SK-N-SH (cell line): ENCODE measurements around the gene RCHY1. TPM values are rescaled to one million over a fixed set of nuclear protein-coding genes. Genes with fewer than 3 reads are reported as not detected.

Experiments
- CTCF ChIA-PET: fragments of 300-600, 350-600 bp; formaldehyde crosslinking; extraction: SDS; loops from one replicate; lab custom pipeline; 2021; lab: Yijun Ruan, JAX
- POLR2A ChIA-PET: fragments of 350-600 bp; sonication (Branson Sonifier 250); formaldehyde crosslinking; extraction: SDS; loops from one replicate; lab custom pipeline; 2020; ENCODE audit warnings: antibody characterized with exemption, inconsistent platforms; lab: Yijun Ruan, JAX
- DNase-seq: peaks from one replicate; pipeline ENCODE4 v3.0.0; 2012
- H2AFZ ChIP-seq: fragments of 200-600 bp; sonication (generic); 2 replicates; pipeline ENCODE4 v1.8.1; 2016; ENCODE audit warnings: antibody characterized with exemption, mild to moderate bottlenecking, low read depth
- H3F3A ChIP-seq: fragments of 200-600 bp; sonication (generic); replicated peaks from 2 replicates; pipeline ENCODE3; 2016; ENCODE audit warnings: antibody characterized with exemption, mild to moderate bottlenecking; ENCODE audit not compliant: insufficient read depth
- H3K27ac ChIP-seq, 2 experiments: fragments of 200-500 bp in 1 of 2; fragments of 200-600 bp in 1 of 2; sonication (Bioruptor generic) in 1 of 2; sonication (generic), shearing (Covaris generic) in 1 of 2; 2 replicates each; pipeline versions ENCODE4 v1.5.1 to v1.6.1; 2014 to 2016; ENCODE audit warnings: low read depth in 2 of 2, inconsistent platforms in 1 of 2, low read length in 1 of 2, mild to moderate bottlenecking in 1 of 2, mixed read lengths in 1 of 2
- H3K27me3 ChIP-seq: fragments of 200-600 bp; sonication (generic), shearing (Covaris generic); 2 replicates; pipeline ENCODE4 v1.6.1; 2016; ENCODE audit warnings: mixed run types; ENCODE audit not compliant: insufficient read depth
- H3K36me3 ChIP-seq, 2 experiments: fragments of 200-500 bp in 1 of 2; fragments of 200-600 bp in 1 of 2; sonication (Bioruptor generic) in 1 of 2; sonication (generic) in 1 of 2; replicated peaks in 1 of 2; 2 replicates each; pipeline versions ENCODE3 to v1.5.1; 2014 to 2016; ENCODE audit warnings: low read length in 1 of 2, mild to moderate bottlenecking in 1 of 2; ENCODE audit not compliant: insufficient read depth in 2 of 2, control insufficient read depth in 1 of 2
- H3K4me1 ChIP-seq, 2 experiments: fragments of 200-500 bp in 1 of 2; fragments of 200-600 bp in 1 of 2; sonication (Bioruptor generic) in 1 of 2; sonication (generic), shearing (Covaris generic) in 1 of 2; 2 replicates each; pipeline versions ENCODE4 v1.5.1 to v1.6.1; 2014 to 2016; ENCODE audit warnings: low read depth in 1 of 2, low read length in 1 of 2, mixed run types in 1 of 2; ENCODE audit not compliant: insufficient read depth in 2 of 2, control insufficient read depth in 1 of 2
- H3K4me2 ChIP-seq: fragments of 200-600 bp; sonication (generic), shearing (Covaris generic); 2 replicates; pipeline ENCODE4 v1.6.1; 2017; ENCODE audit warnings: mixed run types
- H3K4me3 ChIP-seq, 2 experiments: fragments of 200-500 bp in 1 of 2; fragments of 200-600 bp in 1 of 2; sonication (Bioruptor generic) in 1 of 2; sonication (generic), shearing (Covaris generic) in 1 of 2; 2 replicates each; pipeline versions ENCODE4 v1.5.1 to v1.8.1; 2014 to 2016; ENCODE audit warnings: low read depth in 2 of 2, inconsistent platforms in 1 of 2, low read length in 1 of 2, mild to moderate bottlenecking in 1 of 2, mixed read lengths in 1 of 2, moderate library complexity in 1 of 2
- H3K79me2 ChIP-seq: fragments of 200-600 bp; sonication (generic); 2 replicates; pipeline ENCODE4 v1.8.1; 2017; ENCODE audit warnings: mild to moderate bottlenecking; ENCODE audit not compliant: insufficient read depth
- H3K9ac ChIP-seq: fragments of 200-600 bp; sonication (generic); 2 replicates; pipeline ENCODE4 v1.6.1; 2017; ENCODE audit warnings: mixed run types
- H3K9me2 ChIP-seq: fragments of 200-600 bp; sonication (generic); 2 replicates; pipeline ENCODE4 v1.6.1; 2017; ENCODE audit warnings: mixed run types
- H3K9me3 ChIP-seq: fragments of 200-600 bp; sonication (generic); 2 replicates; pipeline ENCODE4 v1.6.1; 2017; ENCODE audit warnings: mixed run types, mild to moderate bottlenecking, moderate library complexity
- H4K20me1 ChIP-seq: fragments of 200-600 bp; sonication (generic); 2 replicates; pipeline ENCODE4 v1.6.1; 2017; ENCODE audit warnings: mild to moderate bottlenecking, mixed run types; ENCODE audit not compliant: insufficient read depth
- EP300 ChIP-seq, 2 experiments: IDR thresholded peaks; 2 replicates each; pipeline versions ENCODE4 v1.4.0 to v1.6.1; 2012; ENCODE audit warnings: borderline replicate concordance in 1 of 2, low read depth in 1 of 2, low read length in 1 of 2
- FOSL2 ChIP-seq: IDR thresholded peaks from 2 replicates; pipeline ENCODE4 v1.4.0; 2012; ENCODE audit warnings: low read depth, mild to moderate bottlenecking, moderate library complexity, borderline replicate concordance
- IRF3 ChIP-seq: fragments of 150-350 bp; IDR thresholded peaks from 2 replicates; pipeline ENCODE4 v1.6.1; 2016; ENCODE audit warnings: mild to moderate bottlenecking, low read depth, low read length
- NFIC ChIP-seq: IDR thresholded peaks from 2 replicates; pipeline ENCODE4 v1.4.0; 2012; ENCODE audit warnings: borderline replicate concordance
- REST ChIP-seq: IDR thresholded peaks from 2 replicates; pipeline ENCODE4 v1.6.1; 2012; ENCODE audit warnings: mild to moderate bottlenecking, low read depth, low read length, moderate library complexity
- SMC3 ChIP-seq: IDR thresholded peaks from 2 replicates; pipeline ENCODE4 v1.6.1; 2012; ENCODE audit warnings: low read depth, low read length, improper control_type of control experiment
- TCF12 ChIP-seq: IDR thresholded peaks from 2 replicates; pipeline ENCODE4 v1.4.0; 2012
- TEAD4 ChIP-seq: IDR thresholded peaks from 2 replicates; pipeline ENCODE4 v1.4.0; 2012; ENCODE audit warnings: mild to moderate bottlenecking, borderline replicate concordance; ENCODE audit not compliant: insufficient read depth
- USF2 ChIP-seq: fragments of 150-350 bp; IDR thresholded peaks from 2 replicates; pipeline ENCODE4 v1.6.1; 2017; ENCODE audit warnings: antibody characterized with exemption, low read length, low read depth, borderline replicate concordance
- YY1 ChIP-seq: IDR thresholded peaks from 2 replicates; pipeline ENCODE4 v1.4.0; 2012; ENCODE audit warnings: low read depth, mild to moderate bottlenecking
- ZBTB33 ChIP-seq: IDR thresholded peaks from 2 replicates; pipeline ENCODE4 v1.4.0; 2012; ENCODE audit warnings: low read depth, borderline replicate concordance
- WGBS: methylation state at CpG from one replicate; pipeline ENCODE4 v1.1.6; 2017; ENCODE audit warnings: low lambda C conversion rate; 5-methylcytosine and 5-hydroxymethylcytosine counted together
- polyA plus RNA-seq, 3 experiments: library from polyadenylated mRNA; depleted of rRNA; stranded (reverse); fragments of >200 nt; gene quantifications; 2 replicates each; pipeline ENCODE4 v1.2.3, GENCODE V29; 2012

The RCHY1 gene
- polyA plus RNA-seq, 1 of the 3 experiments (the other 2 are of a cell fraction) = 17.4 TPM

- TF ChIP-seq ZBTB33 = no peak
- TF ChIP-seq TCF12 = 0 out of 2 replicates have a peak, but pooled peaks have one; percentile 19
- TF ChIP-seq NFIC = peak; percentile 71
Observed at GRCh38 chr4:75547647-75548387, 33.6 kb upstream of the RCHY1 start (continued).

- H4K20me1 ChIP-seq = no peaks in the 10 kb centered on the region
- peaks cover 20% of the 10 kb centered on the region for H3F3A ChIP-seq
- H3K4me3 ChIP-seq = no peak overlapping the region
- peaks cover 0 to 7% of the 10 kb centered on the region in 2 experiments; a peak in 1 of 4 replicates for H3K4me1 ChIP-seq
- H3K9ac ChIP-seq = no peak overlapping the region
- H3K9me2 ChIP-seq = no peaks in the 10 kb centered on the region
- no peak overlapping the region for H3K4me2 ChIP-seq
- CTCF ChIA-PET = no interaction called here
- no peak overlapping the region for H2AFZ ChIP-seq
- H3K36me3 ChIP-seq = no peaks in the 10 kb centered on the region
- 71% methylated on average over 5 of the region's 5 CpGs for WGBS
- no peaks in the 10 kb centered on the region for H3K9me3 ChIP-seq
- POLR2A ChIA-PET = no interaction called here
- H3K27me3 ChIP-seq = no peaks in the 10 kb centered on the region
- no peaks in the 10 kb centered on the region for H3K79me2 ChIP-seq
- no peak overlapping the region for H3K27ac ChIP-seq
- TF ChIP-seq TCF12 (peak; percentile 18; the same call in 1 of the 2 replicates), YY1 (no peak)
- no peak for DNase-seq
Observed at GRCh38 chr4:75545526-75545925, 31.3 kb upstream of the RCHY1 start.

GRCh38 chr4:75544870-75545269 lies 30.7 kb upstream of the RCHY1 start:
- H3K79me2 ChIP-seq = no peaks in the 10 kb centered on the region
- 76% methylated on average over 3 of the region's 3 CpGs for WGBS
- CTCF ChIA-PET = no interaction called here
- no peak for TF ChIP-seq FOSL2
- no peak for TF ChIP-seq TEAD4
- TF ChIP-seq EP300 (IDR thresholded peaks at IDR 0.05; ENCODE audit: borderline replicate concordance in 1 of 2, low read depth in 1 of 2, low read length in 1 of 2) = no peak
- no peak for TF ChIP-seq SMC3
- TF ChIP-seq USF2 = no peak
- TF ChIP-seq REST = no peak
- TF ChIP-seq ZBTB33 = no peak
- TF ChIP-seq IRF3 = no peak

More at GRCh38 chr4:75544870-75545269, 30.7 kb upstream of the RCHY1 start:
- H3K4me1 ChIP-seq = peaks cover 0 to 7% of the 10 kb centered on the region in 2 experiments; a peak in 1 of 4 replicates
- no peak overlapping the region for H3K4me2 ChIP-seq
- peaks cover 20% of the 10 kb centered on the region for H3F3A ChIP-seq
- H3K4me3 ChIP-seq = no peak overlapping the region
- H3K36me3 ChIP-seq = no peaks in the 10 kb centered on the region
- POLR2A ChIA-PET = interaction anchor here (1.7 kb wide), 1 partner anchor 30 kb away, joined by 5 read pairs; no protein-coding TSS in a partner anchor
- H3K27me3 ChIP-seq = no peaks in the 10 kb centered on the region
- no peak overlapping the region for H3K9ac ChIP-seq
- H4K20me1 ChIP-seq = no peaks in the 10 kb centered on the region
- no peaks in the 10 kb centered on the region for H3K9me3 ChIP-seq
- H3K27ac ChIP-seq = no peak overlapping the region
- H3K9me2 ChIP-seq = no peaks in the 10 kb centered on the region
- DNase-seq = no peak
- no peak overlapping the region for H2AFZ ChIP-seq
